ENCODE measurements around the gene CENPX.

DNA sequence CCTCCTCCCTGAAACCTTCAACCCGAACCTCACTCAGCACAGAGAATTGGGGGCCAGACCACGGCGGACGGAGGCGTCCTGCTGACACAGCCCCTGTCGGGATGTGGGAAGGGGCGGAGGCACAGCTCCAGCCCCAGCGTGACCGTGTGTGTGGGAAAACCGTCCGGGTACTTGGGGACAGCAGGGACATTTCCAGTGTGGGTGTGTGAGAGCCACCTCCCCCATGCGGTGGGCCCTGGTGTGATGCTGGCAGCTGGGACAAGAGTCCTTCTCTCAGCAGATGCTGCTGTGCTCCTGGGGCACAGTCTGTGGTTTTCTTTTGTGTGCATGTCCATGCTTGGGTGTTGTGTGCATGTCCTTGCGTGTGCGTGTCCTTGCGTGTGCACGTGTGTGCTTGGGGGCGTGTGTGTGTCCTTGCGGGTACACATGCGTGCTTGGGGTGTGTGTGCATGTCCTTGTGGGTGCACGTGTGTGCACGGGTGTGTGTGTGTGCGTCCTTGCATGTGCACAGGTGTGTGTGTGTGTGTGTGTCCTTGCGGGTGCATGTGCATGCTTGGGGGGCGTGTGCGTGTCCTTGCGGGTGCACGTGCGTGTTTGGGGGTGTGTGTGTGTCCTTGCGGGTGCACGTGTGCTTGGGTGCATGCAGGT, 16.9 kb downstream of the CENPX start:
- TF ChIP-seq, protein P1, sequence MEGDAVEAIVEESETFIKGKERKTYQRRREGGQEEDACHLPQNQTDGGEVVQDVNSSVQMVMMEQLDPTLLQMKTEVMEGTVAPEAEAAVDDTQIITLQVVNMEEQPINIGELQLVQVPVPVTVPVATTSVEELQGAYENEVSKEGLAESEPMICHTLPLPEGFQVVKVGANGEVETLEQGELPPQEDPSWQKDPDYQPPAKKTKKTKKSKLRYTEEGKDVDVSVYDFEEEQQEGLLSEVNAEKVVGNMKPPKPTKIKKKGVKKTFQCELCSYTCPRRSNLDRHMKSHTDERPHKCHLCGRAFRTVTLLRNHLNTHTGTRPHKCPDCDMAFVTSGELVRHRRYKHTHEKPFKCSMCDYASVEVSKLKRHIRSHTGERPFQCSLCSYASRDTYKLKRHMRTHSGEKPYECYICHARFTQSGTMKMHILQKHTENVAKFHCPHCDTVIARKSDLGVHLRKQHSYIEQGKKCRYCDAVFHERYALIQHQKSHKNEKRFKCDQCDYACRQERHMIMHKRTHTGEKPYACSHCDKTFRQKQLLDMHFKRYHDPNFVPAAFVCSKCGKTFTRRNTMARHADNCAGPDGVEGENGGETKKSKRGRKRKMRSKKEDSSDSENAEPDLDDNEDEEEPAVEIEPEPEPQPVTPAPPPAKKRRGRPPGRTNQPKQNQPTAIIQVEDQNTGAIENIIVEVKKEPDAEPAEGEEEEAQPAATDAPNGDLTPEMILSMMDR (IDR thresholded peaks at IDR 0.05) = no peak
- no peak for TF ChIP-seq POLR2A (IDR thresholded peaks at IDR 0.05)
- no peak for TF ChIP-seq POLR2AphosphoS5 (IDR thresholded peaks at IDR 0.05)

Measured in transverse colon (tissue), 4 donors.